Skeletal muscle cell (primary cell): ENCODE results near the gene IFIT1.
A peak's percentile ranks its signal among the peaks of the same experiment; 100 is the strongest.
"Not testable (repeated sequence)": the region's sequence is repeated elsewhere in the genome, so short reads cannot be mapped to it uniquely, and the experiment has no call there.

Source experiments
- DNase-seq: peaks from one replicate; pipeline ENCODE4 v3.0.0-alpha.2; 2010; ENCODE audit warnings: low read depth
- H3K4me3 ChIP-seq: 2 replicates; pipeline ENCODE4 v1.5.1; 2011; ENCODE audit warnings: low read depth, mild to moderate bottlenecking, control low read depth, low read length, moderate library complexity

IFIT1 gene

DNA sequence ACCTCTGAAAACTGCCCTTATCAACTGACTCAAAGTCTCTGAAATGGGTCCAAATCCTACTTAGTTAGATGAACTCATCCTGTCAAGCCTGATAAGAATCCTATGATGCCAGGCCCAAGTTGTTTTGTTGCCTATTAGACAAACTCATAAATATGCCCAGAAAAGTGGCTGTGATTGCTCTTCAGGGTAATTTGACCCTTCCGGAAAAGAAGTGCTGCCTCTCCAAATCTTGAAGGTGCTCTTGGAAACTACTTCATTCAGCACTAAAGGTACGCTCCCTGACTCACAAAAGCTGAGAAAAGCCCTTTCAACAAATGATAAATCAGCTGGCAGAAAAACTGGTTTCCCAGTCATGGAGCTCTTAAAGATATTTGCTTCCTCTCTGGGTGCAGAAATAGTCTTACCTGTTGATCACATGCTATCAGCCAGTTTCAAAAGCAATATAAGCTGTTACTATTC, 28.6 kb downstream of the IFIT1 start:
- DNase-seq = no peak

DNA sequence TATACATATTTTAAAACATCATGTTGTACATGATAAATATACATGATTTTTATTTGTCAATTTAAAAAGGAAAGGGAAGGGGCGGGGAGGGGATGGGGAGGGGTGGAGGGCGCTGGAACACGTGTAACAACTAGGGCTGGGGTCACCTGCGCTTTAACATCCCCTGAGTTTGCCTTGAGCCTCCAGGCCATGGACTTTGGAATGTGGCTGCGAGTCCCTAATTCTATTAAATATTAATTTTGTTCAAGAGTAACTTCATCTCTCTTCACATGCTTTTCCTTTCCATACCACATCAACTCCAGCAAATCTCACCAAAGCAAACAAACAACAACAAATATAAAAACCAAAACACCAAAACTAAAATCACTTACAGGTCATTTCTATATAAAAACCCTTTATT, 32.6 kb downstream of the IFIT1 start:
- no peak overlapping the region for H3K4me3 ChIP-seq

More for the DNA sequence above, 28.6 kb downstream of the IFIT1 start:
- no peak overlapping the region for H3K4me3 ChIP-seq

DNA sequence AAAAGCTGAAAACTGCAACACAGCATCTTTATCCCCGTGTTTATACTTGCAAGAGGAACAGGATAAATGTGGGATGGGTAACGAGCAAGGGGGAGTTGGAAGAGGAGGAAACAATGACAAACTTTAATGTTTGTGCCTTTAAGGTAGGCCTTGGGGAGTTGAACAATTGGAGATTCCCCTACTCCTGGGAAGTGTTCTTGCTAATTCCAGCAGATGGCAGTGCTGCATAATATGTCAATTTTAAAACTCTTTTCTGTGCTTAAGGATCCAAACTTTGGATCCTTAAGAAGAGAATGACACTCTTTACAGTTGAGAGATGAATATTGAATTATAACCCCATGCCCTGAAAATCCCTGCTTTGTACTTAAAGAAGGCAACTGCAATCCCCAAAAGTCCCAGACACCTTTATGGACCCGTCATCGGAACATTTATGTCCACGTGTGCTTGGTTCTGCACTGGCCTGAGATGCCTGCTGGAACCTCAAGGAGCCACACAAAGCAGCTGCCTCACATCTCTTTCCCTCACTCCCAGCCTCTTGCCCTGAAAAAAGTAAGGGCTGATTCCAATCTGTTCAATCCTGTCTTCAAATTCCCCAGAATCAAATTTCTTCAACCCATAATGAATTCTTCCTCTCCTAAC, 33.9 kb downstream of the IFIT1 start:
- no peak for DNase-seq
- no peak overlapping the region for H3K4me3 ChIP-seq

More for the DNA sequence above, 32.6 kb downstream of the IFIT1 start:
- no peak for DNase-seq

DNA sequence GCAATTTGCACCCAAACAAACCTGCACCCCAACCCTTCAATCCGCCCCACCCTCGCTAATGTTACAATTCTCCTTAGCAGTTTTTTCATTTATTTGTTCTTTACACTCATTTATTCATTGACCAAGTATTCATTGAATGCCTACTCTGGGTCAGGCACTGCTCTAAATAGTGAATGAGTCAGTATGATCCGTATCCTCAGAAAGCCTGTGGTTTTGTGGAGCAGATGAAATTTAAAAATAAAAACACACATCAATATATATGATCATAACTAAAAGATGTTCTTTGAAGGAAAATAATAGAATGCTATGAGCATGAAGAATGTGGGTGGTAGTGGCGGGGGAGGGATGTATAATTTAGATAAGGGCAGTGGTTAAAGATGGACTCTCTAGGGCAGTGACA, 35.2 kb downstream of the IFIT1 start:
- DNase-seq = peak; percentile 59
- H3K4me3 ChIP-seq = no peak overlapping the region

DNA sequence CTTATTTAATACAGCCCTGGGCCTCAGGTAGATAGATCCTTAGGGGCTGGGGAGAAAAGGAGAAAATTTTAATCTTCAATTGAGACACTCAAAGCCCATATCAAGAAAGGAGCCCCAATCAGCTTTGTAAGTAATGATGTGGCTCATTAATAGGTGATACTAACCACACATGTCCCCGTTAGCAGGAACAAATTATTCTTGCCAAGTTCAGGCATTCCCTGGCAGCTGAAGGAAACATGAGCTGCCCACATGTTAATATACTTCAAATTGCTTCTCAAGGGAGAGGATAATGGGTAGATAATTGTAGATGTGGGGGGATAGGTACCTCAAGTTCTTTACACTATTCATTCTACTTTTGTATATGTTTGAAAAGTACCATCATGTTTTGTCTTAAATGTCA, 36.5 kb downstream of the IFIT1 start:
- no peak for DNase-seq
- no peak overlapping the region for H3K4me3 ChIP-seq

DNA sequence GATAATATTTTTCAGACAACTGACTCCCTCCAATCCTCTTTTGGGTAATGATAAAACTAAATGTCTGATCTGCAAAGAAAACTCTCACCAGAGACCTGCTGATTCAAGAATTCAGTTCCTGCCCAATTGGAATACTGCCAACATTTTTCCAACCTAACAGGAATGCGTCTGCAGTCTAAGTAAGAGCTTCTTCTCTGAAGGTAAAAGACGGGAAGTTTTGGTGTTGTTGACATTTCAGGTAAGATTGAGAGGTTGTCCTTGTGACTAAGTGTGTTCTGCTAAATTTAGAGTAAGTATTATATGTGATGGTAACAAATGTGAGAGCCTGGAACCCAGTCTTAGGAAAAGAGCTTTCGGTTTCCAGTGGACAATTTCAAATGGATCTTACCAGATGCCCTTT, 39.6 kb downstream of the IFIT1 start:
- no peak for DNase-seq
- no peak overlapping the region for H3K4me3 ChIP-seq

DNA sequence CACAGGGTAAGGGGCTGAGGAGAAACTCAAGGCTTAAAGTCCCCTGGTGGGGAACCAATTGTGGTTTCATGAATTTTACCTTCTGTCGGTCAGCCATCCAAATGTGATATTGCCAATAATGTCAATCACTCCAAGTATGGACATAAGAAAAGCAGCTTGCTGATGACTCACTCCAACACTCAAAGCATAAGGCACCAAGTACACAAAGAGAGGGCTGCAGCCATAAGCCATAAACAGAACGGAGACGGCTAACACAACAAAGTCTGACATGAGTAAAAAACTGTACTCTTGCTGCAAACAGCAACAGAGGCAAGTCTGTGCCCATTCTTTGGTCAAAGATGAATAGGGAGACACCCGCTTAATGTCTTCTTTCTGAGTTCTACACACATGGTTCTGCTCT, 46.1 kb downstream of the IFIT1 start:
- no peak overlapping the region for H3K4me3 ChIP-seq
- DNase-seq = no peak

DNA sequence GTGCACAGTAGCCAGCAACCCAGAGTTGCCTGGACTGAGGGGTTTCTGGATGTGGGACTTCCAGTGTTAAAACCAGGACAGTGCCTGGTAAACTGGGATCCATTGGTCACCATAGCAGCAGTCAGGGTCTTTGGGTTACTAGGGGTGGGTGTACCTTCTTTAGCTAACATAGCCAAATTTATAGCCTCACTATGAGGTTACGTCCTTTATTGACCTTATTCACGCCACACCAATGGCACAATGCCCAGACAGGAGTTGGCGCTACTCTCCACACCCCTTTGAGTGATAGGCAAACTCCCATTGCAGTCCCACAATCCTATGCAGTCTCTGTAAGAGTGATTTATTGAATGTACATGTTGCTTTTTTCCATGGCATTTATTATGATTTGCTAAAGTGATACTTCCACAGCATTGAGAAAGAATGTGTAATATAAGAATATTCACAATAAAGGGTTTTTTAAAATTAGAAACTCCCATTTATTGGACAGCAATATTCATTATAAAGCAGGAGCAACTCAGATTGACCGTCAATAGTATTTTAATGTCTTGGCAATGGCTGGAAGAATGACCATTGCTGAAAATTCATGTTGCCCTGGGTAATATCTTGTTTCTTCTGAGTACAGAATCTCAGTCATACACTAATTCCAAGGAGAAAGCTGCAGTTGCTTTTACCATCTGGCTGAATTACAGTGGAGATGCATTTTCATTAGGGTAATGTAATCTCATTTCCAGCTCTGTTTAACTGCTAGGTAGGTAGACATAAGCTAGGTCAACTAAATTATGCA, 48.0 kb downstream of the IFIT1 start:
- H3K4me3 ChIP-seq = no peak overlapping the region
- no peak for DNase-seq

DNA sequence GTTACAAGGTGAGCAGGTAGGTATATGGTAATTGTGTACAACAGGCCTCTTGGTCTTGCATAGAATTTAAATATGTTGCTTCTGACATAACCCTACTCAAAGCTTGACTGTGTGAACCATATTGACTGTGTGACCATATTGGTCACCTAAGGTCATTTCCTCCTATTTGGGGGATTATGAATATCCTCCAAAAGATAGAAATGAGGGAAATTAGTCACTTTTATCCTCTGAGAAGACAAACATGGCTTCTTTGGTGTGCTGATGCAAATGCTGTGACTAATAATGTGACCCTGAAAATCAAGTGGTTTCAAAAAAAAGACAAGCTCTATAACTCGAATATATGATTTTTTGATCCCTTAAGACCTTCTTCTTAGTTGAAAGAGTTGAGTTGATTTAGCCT, 49.9 kb downstream of the IFIT1 start:
- no peak overlapping the region for H3K4me3 ChIP-seq
- no peak for DNase-seq

DNA sequence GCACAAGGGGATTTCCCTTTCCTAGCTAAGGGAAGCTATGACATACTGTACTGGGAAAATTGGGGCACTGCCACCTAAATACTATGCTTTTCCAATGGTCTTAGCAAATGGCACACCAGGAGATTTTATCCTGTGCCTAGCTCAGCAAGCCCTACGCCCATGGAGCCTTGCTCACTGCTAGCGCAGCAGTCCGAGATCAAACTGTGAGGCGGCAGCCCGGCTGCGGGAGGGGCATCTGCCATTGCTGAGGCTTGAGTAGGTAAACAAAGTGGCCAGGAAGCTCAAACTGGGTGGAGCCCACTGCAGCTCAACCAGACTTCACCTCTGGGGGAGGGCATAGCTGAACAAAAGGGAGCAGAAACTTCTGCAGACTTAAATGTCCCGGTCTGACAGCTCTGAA, 52.4 kb downstream of the IFIT1 start:
- not testable (repeated sequence) for DNase-seq, H3K4me3 ChIP-seq

DNA sequence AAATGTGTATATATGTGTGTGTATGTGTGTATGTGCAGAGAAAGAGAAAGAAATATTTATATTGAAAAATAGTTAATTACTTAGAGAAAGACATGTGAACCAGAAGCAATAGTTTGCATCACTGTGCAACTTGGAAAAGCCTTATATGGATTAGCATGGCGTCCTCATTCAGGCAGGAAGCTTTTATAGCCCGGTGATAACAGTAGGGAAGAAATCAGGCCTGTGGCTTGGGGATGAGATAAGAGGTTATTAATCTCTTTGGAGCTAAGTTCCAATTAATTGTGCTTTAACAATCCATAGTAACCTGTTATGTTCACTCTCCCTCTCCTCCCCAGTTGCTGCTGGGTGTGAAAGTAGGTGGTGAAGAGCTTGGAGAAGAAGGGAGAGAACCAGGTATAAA, 58.5 kb downstream of the IFIT1 start:
- H3K4me3 ChIP-seq = no peak overlapping the region
- DNase-seq = no peak

DNA sequence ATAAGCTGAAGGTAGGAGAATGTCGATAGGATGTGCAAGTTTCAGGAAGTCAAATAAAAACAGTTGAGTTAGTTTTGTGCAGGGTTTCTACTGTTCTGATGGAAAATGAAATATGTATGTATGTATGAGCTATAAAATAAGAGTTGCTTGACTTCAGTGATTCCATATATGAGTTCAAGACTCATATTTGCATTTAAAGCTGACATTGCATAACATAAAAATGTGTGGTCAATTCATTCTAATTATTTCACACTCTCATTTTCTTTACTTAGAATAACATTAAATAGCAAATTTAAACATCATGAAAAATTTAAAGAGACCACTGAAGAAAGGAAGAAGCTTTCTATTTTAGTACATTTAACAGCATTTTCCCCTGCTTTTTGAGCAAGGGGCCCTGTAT, 59.8 kb downstream of the IFIT1 start:
- H3K4me3 ChIP-seq = no peak overlapping the region
- DNase-seq = no peak

DNA sequence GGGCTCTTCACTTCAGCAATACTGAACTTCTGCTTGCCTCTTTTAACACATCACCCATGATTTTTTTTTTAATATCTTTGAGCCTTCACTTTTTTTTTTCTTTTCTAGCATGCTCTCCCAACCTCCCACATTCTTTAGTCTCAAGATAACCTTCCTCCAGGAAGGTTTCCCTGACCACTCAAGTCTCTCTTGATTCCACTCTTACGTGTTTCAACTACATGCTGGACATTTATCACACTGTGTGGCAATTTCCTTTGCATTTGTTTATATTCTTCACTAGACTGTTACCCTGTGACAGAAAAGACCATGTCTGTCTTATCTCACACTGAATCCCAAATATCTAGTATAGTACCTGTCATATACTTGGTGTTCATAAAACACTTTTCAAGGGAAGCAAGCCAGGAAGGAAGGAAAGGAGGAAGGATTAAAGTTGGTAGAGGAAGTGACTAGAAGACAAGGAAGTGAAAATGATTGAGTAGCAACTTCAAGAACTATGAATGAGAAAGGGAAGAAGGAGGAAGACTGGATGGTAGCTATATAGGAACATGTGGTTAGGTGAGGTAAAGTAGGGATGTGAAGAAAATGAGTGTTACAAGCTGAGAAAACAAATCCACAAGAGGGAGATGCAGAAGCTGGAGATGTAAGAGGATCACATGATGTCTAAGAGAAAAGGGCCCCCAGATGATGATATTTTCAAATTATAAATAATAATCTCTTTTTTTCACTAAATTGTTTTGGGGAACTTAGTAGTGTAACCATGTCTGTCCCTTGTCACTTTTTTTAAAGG, 62.3 kb downstream of the IFIT1 start:
- no peak overlapping the region for H3K4me3 ChIP-seq
- no peak for DNase-seq
